Measurements from ENCODE around the gene SPHK1. TPM values are rescaled to one million over a fixed set of nuclear protein-coding genes. Genes with fewer than 3 reads are reported as not detected.
A peak's percentile ranks its signal among the peaks of the same experiment; 100 is the strongest.

SPHK1 gene
- total RNA-seq, 3 donors from 2014 or later (not counting 1 experiment from before 2014, with no cell fraction given), result 7.6 to 9.2 (median 8.3) TPM

GRCh38 chr17:76385892-76386786, 1.7 kb downstream of the SPHK1 start:
- intact Hi-C loops (cut with micrococcal nuclease), result loop anchor here (1.0 kb wide), 1 partner anchor 32 kb away; no protein-coding TSS in a partner anchor
- H3K9me3 ChIP-seq (ENCODE audit: control insufficient read depth, insufficient read depth, low read length), result no peaks in the 10 kb centered on the region
- peaks cover 5% of the 10 kb centered on the region for H3K27me3 ChIP-seq (ENCODE audit: control insufficient read depth, insufficient read depth, low read length)
- no peak overlapping the region for H3K27ac ChIP-seq (ENCODE audit: low read length)
- DNase-seq (peak; percentile 82 to 92), ATAC-seq (peak; percentile 50 to 64 (median 52))
- peaks cover 5 to 17% of the 10 kb centered on the region in 2 donors for H3K4me1 Mint-ChIP-seq
- WGBS (ENCODE audit: insufficient coverage), result 49% methylated on average over 52 of the region's 52 CpGs
- peak overlapping the region; percentile 43 for H3K4me3 ChIP-seq (ENCODE audit: low read length)
- no peaks in the 10 kb centered on the region for H3K36me3 ChIP-seq (ENCODE audit: control insufficient read depth, insufficient read depth, low read length)
- peak overlapping the region in 1 of 2 donors; percentile 60 for H3K27ac Mint-ChIP-seq
- H3K36me3 Mint-ChIP-seq, result no peaks in the 10 kb centered on the region
- H3K9me3 Mint-ChIP-seq, result no peaks in the 10 kb centered on the region
- H3K4me1 ChIP-seq (ENCODE audit: control insufficient read depth, insufficient read depth, low read length), result peaks cover 35% of the 10 kb centered on the region
- H3K27me3 Mint-ChIP-seq (ENCODE audit: low read depth in 2 of 2), result no peaks in the 10 kb centered on the region
- H3K4me3 Mint-ChIP-seq, result peak overlapping the region; percentile 79
- peak; percentile 92 for TF ChIP-seq CTCF (IDR thresholded peaks at IDR 0.05)

GRCh38 chr17:76386966-76387765, 2.8 kb downstream of the SPHK1 start:
- no peaks in the 10 kb centered on the region for H3K36me3 ChIP-seq (ENCODE audit: control insufficient read depth, insufficient read depth, low read length)
- DNase-seq (no peak), ATAC-seq (no peak)
- H3K9me3 ChIP-seq (ENCODE audit: control insufficient read depth, insufficient read depth, low read length), result no peaks in the 10 kb centered on the region
- Mint-ChIP-seq H3K27ac (no peak overlapping the region), H3K9me3 (no peaks in the 10 kb centered on the region), H3K4me1 (peaks cover 5 to 17% of the 10 kb centered on the region in 2 donors), H3K27me3 (ENCODE audit: low read depth in 2 of 2) (no peaks in the 10 kb centered on the region), H3K36me3 (no peaks in the 10 kb centered on the region), H3K4me3 (no peak overlapping the region)
- no peak for TF ChIP-seq CTCF (IDR thresholded peaks at IDR 0.05)
- H3K4me3 ChIP-seq (ENCODE audit: low read length), result no peak overlapping the region
- intact Hi-C loops (cut with micrococcal nuclease), result no loop called here
- WGBS (ENCODE audit: insufficient coverage), result 95% methylated on average over 31 of the region's 31 CpGs
- peaks cover 35% of the 10 kb centered on the region for H3K4me1 ChIP-seq (ENCODE audit: control insufficient read depth, insufficient read depth, low read length)
- H3K27me3 ChIP-seq (ENCODE audit: control insufficient read depth, insufficient read depth, low read length), result peaks cover 5% of the 10 kb centered on the region
- no peak overlapping the region for H3K27ac ChIP-seq (ENCODE audit: low read length)

- Mint-ChIP-seq H3K36me3 (no peaks in the 10 kb centered on the region), H3K27ac (no peak overlapping the region)
- no peak overlapping the region for H3K4me3 ChIP-seq (ENCODE audit: low read length)
Observed at GRCh38 chr17:76388966-76389888, 4.8 kb downstream of the SPHK1 start.

More at GRCh38 chr17:76388966-76389888, 4.8 kb downstream of the SPHK1 start:
- DNase-seq, result no peak
- Histone ChIP-seq H3K4me1 (ENCODE audit: control insufficient read depth, insufficient read depth, low read length) (peaks cover 20% of the 10 kb centered on the region), H3K9me3 (ENCODE audit: control insufficient read depth, insufficient read depth, low read length) (no peaks in the 10 kb centered on the region), H3K27me3 (ENCODE audit: control insufficient read depth, insufficient read depth, low read length) (peaks cover 3% of the 10 kb centered on the region), H3K27ac (ENCODE audit: low read length) (no peak overlapping the region), H3K36me3 (ENCODE audit: control insufficient read depth, insufficient read depth, low read length) (peaks cover 2% of the 10 kb centered on the region)
- H3K4me1 Mint-ChIP-seq, result peaks cover 0 to 11% of the 10 kb centered on the region in 2 donors
- no peaks in the 10 kb centered on the region for H3K9me3 Mint-ChIP-seq
- intact Hi-C loops (cut with micrococcal nuclease), result no loop called here
- ATAC-seq, result no peak
- no peaks in the 10 kb centered on the region for H3K27me3 Mint-ChIP-seq (ENCODE audit: low read depth in 2 of 2)
- WGBS (ENCODE audit: insufficient coverage), result 98% methylated on average over 16 of the region's 16 CpGs
- no peak overlapping the region for H3K4me3 Mint-ChIP-seq
- TF ChIP-seq CTCF (IDR thresholded peaks at IDR 0.05), result no peak
